ENCODE measurements around the gene MEI1. TPM values are rescaled to one million over a fixed set of nuclear protein-coding genes. Genes with fewer than 3 reads are reported as not detected.

The MEI1 gene
- total RNA-seq, 1 experiment from 2014 or later: 0.24 TPM

DNA sequence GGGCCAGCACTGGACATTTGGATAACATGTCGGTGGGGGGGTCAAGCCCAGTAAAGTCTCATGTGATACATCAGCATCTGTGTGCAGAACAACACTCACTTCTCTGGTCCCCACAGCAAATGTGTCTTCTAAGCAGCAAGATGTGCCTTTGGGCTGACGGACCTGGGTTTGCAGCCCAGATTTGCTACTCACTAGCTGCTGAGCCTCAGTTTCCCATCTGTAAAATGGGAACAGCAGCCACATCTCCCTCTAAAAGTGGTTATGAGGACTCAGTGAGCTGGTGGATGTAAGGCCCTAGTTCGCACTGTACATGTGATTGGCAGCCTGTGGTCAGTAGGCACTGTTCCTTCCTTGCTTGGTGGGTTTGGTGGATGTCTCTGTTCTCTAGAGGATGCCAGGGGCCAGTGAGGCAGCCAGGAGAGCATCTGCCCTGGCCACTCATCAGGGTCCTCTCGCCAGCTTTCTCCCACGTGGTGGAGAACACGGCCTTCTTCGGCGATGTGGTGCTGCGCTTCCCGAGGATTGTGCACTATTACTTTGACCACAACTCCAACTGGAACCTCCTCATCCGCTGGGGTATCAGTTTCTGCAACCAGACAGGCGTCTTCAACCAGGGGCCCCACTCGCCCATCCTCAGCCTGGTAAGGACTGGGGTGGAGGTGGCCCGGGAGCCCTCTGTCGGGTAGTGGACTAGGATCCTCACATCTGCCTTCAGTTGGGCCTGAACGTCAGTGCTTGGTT is 113.7 kb downstream of the MEI1 start:
- Histone ChIP-seq H3K9me3 (ENCODE audit: low read depth, low read length, poor library complexity, severe bottlenecking) (no peaks in the 10 kb centered on the region), H3K4me1 (ENCODE audit: insufficient read depth, low read length, poor library complexity, severe bottlenecking) (no peaks in the 10 kb centered on the region), H3K4me3 (ENCODE audit: low read depth, low read length, poor library complexity, severe bottlenecking) (no peak overlapping the region), H3K27ac (ENCODE audit: low read depth, low read length, poor library complexity, severe bottlenecking) (no peak overlapping the region), H3K27me3 (replicated peaks; ENCODE audit: insufficient read depth, low read depth, low read length, poor library complexity) (no peaks in the 10 kb centered on the region), H3K36me3 (ENCODE audit: insufficient read depth, low read length, poor library complexity, severe bottlenecking) (peaks cover 13% of the 10 kb centered on the region)
- DNase-seq (ENCODE audit: low spot score): no peak
- BruUV-seq (replicated peaks): no TSS peak
- ChIA-PET POLR2A (ENCODE audit: low non-redundant PET) (interaction anchor here (0.6 kb wide), 1 partner anchor 266 kb away, joined by 7 read pairs; no protein-coding TSS in a partner anchor), CTCF (no interaction called here)
- intact Hi-C loops (cut with micrococcal nuclease; ENCODE audit: unreplicated experiment): no loop called here
- TF ChIP-seq EZH2 (IDR thresholded peaks at IDR 0.05; ENCODE audit: borderline replicate concordance, low read depth, low read length, poor library complexity, severe bottlenecking): no peak
- TF ChIP-seq, protein P1, sequence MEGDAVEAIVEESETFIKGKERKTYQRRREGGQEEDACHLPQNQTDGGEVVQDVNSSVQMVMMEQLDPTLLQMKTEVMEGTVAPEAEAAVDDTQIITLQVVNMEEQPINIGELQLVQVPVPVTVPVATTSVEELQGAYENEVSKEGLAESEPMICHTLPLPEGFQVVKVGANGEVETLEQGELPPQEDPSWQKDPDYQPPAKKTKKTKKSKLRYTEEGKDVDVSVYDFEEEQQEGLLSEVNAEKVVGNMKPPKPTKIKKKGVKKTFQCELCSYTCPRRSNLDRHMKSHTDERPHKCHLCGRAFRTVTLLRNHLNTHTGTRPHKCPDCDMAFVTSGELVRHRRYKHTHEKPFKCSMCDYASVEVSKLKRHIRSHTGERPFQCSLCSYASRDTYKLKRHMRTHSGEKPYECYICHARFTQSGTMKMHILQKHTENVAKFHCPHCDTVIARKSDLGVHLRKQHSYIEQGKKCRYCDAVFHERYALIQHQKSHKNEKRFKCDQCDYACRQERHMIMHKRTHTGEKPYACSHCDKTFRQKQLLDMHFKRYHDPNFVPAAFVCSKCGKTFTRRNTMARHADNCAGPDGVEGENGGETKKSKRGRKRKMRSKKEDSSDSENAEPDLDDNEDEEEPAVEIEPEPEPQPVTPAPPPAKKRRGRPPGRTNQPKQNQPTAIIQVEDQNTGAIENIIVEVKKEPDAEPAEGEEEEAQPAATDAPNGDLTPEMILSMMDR (conservative IDR thresholded peaks at IDR 0.05; ENCODE audit: low read depth, low read length): no peak

DNA sequence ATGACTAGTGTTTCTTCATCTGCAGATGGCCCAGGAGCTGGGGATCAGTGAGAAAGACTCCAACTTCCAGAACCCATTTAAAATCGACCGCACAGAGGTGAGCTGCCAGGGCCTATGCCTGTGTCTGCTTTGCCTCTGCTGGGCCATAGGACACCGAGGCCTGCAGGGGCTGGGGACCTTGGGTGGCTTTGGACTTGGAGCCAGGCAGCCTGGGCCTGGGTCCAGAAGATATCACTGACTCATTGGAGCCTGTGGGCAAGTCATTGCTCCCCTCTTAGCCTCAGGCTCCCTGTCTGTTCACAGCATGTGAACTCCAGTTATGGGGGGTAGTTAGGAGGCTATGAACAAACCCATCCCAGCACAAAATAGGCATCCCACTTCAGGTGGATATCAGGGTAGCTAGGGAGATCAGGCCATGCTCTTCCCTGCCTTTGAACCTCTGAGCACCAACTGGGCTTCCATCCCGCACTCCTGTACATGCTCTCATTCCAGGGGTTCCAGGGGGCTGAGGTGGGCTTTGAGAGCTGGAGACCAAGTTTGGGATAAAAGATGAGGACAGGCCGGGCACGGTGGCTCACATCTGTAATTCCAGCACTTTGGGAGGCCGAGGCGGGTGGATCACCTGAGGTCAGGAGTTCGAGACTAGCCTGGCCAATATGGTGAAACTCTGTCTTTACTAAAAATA is 114.6 kb downstream of the MEI1 start:
- BruUV-seq (replicated peaks): no TSS peak
- H3K4me3 ChIP-seq (ENCODE audit: low read depth, low read length, poor library complexity, severe bottlenecking): no peak overlapping the region
- peaks cover 13% of the 10 kb centered on the region for H3K36me3 ChIP-seq (ENCODE audit: insufficient read depth, low read length, poor library complexity, severe bottlenecking)
- TF ChIP-seq, protein P1 (conservative IDR thresholded peaks at IDR 0.05; ENCODE audit: low read depth, low read length): no peak
- no peak for TF ChIP-seq EZH2 (IDR thresholded peaks at IDR 0.05; ENCODE audit: borderline replicate concordance, low read depth, low read length, poor library complexity, severe bottlenecking)
- no peaks in the 10 kb centered on the region for H3K9me3 ChIP-seq (ENCODE audit: low read depth, low read length, poor library complexity, severe bottlenecking)
- no peaks in the 10 kb centered on the region for H3K4me1 ChIP-seq (ENCODE audit: insufficient read depth, low read length, poor library complexity, severe bottlenecking)
- CTCF ChIA-PET: no interaction called here
- intact Hi-C loops (cut with micrococcal nuclease; ENCODE audit: unreplicated experiment): no loop called here
- POLR2A ChIA-PET (ENCODE audit: low non-redundant PET): no interaction called here
- DNase-seq (ENCODE audit: low spot score): no peak
- H3K27me3 ChIP-seq (replicated peaks; ENCODE audit: insufficient read depth, low read depth, low read length, poor library complexity): no peaks in the 10 kb centered on the region
- H3K27ac ChIP-seq (ENCODE audit: low read depth, low read length, poor library complexity, severe bottlenecking): no peak overlapping the region

DNA sequence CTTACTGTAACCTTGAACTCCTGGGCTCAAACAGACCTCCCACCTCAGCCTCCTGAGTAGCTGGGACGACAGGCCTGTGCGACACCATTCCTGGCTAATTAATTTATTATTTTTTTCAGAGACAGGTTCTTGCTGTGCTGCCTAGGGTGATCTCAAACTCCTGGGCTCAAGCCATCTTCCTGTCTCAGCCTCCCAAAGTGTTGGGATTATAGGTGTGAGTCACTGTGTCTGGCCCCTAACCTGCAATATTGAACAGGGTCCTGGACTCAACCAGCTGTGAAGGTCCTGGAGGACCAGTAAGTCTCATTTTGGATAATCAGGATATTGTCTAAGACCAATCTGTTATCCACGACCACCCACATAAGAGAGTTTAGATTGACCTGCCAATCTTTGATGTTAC is 116.4 kb downstream of the MEI1 start:
- H3K27me3 ChIP-seq (replicated peaks; ENCODE audit: insufficient read depth, low read depth, low read length, poor library complexity): no peaks in the 10 kb centered on the region
- no peak overlapping the region for H3K27ac ChIP-seq (ENCODE audit: low read depth, low read length, poor library complexity, severe bottlenecking)
- intact Hi-C loops (cut with micrococcal nuclease; ENCODE audit: unreplicated experiment): no loop called here
- TF ChIP-seq, protein P1 (conservative IDR thresholded peaks at IDR 0.05; ENCODE audit: low read depth, low read length): no peak
- TF ChIP-seq EZH2 (IDR thresholded peaks at IDR 0.05; ENCODE audit: borderline replicate concordance, low read depth, low read length, poor library complexity, severe bottlenecking): no peak
- BruUV-seq (replicated peaks): no TSS peak
- ChIA-PET CTCF (no interaction called here), POLR2A (ENCODE audit: low non-redundant PET) (no interaction called here)
- peaks cover 13% of the 10 kb centered on the region for H3K36me3 ChIP-seq (ENCODE audit: insufficient read depth, low read length, poor library complexity, severe bottlenecking)
- peaks cover under 1% of the 10 kb centered on the region for H3K4me1 ChIP-seq (ENCODE audit: insufficient read depth, low read length, poor library complexity, severe bottlenecking)
- no peak overlapping the region for H3K4me3 ChIP-seq (ENCODE audit: low read depth, low read length, poor library complexity, severe bottlenecking)
- no peaks in the 10 kb centered on the region for H3K9me3 ChIP-seq (ENCODE audit: low read depth, low read length, poor library complexity, severe bottlenecking)
- no peak for DNase-seq (ENCODE audit: low spot score)

Data from A673 (cell line).